AG09319 (cell line): ENCODE measurements around the gene DCAF11.

ENCODE experiments used
- DNase-seq: peaks from one replicate; pipeline ENCODE4 v3.0.0-alpha.2; 2010; ENCODE audit warnings: low read depth; ENCODE audit errors: extremely low read depth
- TF ChIP-seq, protein P1 (sequence below): IDR thresholded peaks from 2 replicates; pipeline ENCODE4 v1.5.1; 2011; ENCODE audit warnings: low read depth, mild to moderate bottlenecking, inconsistent platforms, low read length, moderate library complexity

DCAF11 gene

GRCh38 chr14:24093901-24094840 is 20.4 kb upstream of the DCAF11 start, which contains the start of gene PCK2:
PCK2 (plus strand) TSS chr14:24094311; CDS start chr14:24094406, 95 bp downstream.
- DNase-seq, result peak; percentile 94
- TF ChIP-seq, protein P1, sequence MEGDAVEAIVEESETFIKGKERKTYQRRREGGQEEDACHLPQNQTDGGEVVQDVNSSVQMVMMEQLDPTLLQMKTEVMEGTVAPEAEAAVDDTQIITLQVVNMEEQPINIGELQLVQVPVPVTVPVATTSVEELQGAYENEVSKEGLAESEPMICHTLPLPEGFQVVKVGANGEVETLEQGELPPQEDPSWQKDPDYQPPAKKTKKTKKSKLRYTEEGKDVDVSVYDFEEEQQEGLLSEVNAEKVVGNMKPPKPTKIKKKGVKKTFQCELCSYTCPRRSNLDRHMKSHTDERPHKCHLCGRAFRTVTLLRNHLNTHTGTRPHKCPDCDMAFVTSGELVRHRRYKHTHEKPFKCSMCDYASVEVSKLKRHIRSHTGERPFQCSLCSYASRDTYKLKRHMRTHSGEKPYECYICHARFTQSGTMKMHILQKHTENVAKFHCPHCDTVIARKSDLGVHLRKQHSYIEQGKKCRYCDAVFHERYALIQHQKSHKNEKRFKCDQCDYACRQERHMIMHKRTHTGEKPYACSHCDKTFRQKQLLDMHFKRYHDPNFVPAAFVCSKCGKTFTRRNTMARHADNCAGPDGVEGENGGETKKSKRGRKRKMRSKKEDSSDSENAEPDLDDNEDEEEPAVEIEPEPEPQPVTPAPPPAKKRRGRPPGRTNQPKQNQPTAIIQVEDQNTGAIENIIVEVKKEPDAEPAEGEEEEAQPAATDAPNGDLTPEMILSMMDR, result no peak

DNA sequence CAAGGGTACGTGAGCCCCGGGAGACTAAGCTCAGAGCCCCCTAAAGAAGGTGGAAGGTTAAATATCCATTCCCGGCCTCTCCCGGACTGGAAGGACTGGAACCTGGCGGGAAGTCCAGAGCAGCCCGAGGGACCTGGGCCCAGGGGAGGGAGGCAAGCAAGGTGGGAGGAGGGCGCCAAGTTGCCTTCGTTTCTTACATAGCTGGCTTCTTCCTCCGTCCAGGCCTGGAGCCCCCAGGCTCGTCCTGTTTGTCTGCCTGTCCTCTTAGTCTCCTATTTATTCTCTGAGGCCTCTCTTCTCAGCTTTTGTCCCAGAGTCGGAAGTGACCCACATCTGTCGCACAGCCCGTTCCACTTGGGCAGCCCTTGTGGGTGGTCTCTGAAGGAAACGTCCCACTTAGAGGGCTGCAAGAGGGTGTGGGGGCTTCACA is 19.7 kb upstream of the DCAF11 start:
- TF ChIP-seq, protein P1, result no peak
- DNase-seq, result no peak

DNA sequence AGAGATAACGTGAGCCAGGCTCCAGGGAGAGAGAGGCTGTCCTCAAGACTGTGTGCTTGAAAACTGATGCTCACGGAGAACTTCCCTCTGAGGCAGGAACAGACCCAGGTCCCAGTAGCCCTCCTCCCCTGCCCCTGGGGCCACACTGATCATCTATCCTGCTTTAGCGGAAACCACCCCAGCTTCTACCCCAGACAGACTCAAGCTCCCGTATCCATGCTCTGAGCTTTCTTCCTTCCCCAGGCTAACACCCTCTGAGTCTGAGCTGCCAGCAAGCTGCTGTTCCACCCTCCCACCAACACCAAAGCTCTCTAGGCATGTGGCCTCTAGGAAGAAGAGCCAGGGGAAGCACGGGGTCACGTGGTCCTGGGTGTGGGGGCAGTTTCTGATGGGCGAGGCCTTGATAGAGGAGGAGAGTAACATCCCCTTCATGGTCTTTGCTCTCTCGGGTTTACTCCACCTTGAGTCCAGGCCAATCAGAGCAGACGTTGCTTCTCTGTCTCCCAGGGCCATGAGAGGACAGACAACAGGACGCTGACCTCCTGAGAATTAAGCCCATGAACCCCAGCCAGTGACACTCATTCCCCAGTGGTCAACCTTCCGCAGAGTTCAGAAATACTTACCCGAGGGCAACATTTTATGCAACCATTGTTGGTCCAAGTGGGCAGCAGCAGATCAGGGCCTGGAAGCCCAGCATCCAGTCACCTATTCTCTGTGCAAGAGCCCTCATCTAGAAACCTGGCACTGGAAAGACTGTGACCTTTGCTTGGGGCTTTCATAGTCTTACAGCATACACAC is 19.1 kb upstream of the DCAF11 start:
- peak; percentile 40 for DNase-seq
- TF ChIP-seq, protein P1, result no peak

- TF ChIP-seq, protein P1, result no peak
- no peak for DNase-seq
These were observed 17.9 kb upstream of the DCAF11 start for GRCh38 chr14:24096545-24097181.

- no peak for DNase-seq
- TF ChIP-seq, protein P1, result no peak
These were observed 16.2 kb upstream of the DCAF11 start for GRCh38 chr14:24098229-24098926.

DNA sequence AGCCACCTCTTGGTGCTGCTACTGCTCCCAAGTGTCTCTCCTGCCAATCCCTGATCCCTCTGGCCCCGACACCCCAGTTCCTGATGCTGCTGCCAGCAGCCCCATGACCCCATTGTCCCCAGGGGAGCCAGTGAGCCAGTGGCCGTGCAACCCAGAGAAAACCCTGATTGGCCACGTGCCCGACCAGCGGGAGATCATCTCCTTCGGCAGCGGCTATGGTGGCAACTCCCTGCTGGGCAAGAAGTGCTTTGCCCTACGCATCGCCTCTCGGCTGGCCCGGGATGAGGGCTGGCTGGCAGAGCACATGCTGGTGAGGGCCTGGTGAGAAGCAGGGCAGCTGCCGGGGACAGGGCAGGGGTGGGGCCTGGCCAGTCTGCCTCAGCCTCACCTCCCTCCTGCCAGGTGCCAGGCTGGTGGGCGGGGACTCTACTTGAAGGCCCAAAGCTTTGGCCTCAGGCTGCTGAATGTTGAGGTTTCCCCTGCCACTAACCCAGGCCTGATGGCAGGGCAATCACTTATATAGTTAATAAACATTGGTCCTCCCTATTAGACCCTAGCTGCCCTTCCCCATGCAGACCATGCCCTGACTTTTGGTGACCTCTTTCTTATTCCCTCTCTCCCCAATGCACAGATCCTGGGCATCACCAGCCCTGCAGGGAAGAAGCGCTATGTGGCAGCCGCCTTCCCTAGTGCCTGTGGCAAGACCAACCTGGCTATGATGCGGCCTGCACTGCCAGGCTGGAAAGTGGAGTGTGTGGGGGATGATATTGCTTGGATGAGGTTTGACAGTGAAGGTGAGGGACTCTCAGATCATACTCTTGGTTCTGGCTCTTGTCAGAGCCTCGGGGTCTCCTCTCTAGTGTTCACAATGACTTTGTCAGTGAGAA is 15.4 kb upstream of the DCAF11 start:
- DNase-seq, result no peak
- TF ChIP-seq, protein P1, result no peak
